ENCODE data around the gene HSH2D.
"Not testable (repeated sequence)": the region's sequence is repeated elsewhere in the genome, so short reads cannot be mapped to it uniquely, and the experiment has no call there.

HSH2D gene

DNA sequence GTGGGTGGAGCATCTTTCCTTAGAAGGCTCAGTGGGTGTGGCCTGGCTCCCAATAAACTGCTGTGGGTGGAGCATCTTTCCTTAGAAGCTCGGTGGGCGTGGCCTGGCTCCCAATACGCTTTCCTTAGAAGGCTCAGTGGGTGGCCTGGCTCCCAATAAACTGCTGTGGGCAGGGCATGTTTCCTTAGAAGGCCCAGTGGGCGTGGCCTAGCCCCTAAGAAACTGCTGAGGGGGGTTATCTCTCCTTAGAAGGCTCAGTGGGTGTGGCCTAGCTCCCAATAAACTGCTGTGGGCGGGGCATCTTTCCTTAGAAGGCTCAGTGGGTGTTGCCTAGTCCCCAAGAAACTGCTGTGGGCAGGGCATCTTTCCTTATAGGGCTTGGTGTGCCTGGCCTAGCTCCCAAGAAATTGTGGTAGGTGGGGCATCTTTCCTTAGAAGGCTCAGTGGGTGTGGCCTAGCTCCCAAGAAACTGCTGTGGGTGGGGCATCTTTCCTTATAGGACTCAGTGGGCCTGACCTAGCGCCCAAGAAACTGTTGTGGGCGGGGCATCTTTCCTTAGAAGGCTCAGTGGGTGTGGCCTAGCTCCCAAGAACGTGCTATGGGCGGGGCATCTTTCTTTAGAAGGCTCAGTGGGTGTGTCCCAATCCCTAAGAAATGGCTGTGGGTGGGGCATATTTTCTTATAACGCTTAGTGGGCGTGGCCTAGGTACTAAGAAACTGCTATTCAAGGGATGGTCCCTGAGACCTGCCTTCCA, 10.3 kb downstream of the HSH2D start:
- in situ Hi-C loops (cut with HindIII; ENCODE audit: low sequenced_read_pairs), result no loop called here

DNA sequence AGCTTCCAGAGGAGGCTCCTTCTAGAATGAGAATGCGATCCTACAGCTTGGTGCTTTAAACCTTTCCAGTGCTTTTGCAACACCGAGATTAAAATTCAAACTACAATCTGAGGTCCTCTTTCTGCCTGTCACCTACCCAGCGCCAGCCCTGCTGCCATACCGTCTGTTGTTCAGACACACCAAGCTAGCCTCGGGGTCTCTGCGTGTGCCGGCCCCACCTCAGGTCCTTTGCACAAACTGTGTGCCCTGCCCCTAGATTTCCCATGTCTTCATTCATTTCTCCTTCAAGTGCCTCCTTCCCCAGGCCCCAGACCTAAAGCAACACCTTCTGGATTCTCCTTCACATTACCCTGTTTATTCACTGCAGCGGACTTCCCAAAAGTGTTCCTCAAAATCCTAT, 11.1 kb downstream of the HSH2D start:
- in situ Hi-C loops (cut with HindIII; ENCODE audit: low sequenced_read_pairs), result no loop called here

DNA sequence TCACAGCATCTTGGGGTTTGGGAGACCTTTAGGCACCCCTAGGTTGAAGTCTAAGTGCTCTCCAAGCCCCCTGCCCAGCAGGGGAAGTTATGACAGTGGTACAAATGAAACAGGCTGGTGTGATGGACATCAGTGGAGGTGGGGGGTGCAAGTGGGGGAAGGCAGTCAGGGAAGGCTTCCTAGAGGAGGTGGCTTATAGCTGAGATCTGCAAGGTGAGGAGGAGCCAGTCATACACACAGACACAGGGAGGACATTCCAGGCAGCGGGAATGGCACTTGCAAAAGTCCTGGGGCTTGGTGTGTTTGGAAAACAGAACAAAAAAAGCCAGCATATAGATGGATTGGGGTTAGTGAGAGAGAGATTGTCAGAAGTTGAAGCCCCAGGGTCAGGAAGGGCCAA, 11.6 kb downstream of the HSH2D start:
- in situ Hi-C loops (cut with HindIII; ENCODE audit: low sequenced_read_pairs), result no loop called here

DNA sequence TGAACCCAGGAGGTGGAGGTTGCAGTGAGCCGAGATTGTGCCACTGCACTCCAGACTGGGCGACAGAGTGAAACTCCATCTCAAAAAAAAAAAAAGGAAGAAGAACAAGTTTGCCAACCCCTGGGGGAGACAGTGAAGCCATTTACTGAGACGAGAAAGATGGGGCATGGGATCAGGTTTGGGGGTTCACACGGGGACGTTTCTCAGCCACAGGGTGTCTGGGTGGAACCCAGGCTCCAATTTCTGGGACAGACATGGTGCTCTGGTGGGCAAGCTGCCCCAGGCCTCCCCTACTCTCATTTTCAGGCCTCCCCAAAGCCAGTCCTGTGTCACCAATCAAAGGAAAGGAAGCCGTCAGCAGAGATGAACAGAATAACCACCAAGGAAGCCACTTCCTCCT, 13.4 kb downstream of the HSH2D start:
- in situ Hi-C loops (cut with HindIII; ENCODE audit: low sequenced_read_pairs), result no loop called here

DNA sequence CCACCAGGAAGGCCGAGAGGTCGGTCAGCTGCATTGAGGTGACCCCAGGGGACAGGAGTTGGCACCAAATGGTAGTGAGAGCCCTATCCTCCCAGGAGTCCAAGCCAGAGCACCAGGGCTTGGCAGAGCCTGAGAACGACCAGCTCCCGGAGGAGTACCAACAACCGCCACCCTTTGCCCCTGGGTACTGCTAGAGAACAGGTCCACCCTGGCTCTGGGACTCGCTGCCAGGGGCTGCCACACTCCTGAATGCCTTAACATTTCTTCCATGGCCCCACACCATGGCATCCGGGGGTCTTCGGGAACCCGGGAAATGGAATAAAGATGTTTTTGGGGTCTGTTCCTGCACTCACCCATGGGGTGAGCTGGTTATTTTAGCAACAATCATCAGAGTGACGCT, 14.1 kb downstream of the HSH2D start:
- in situ Hi-C loops (cut with HindIII; ENCODE audit: low sequenced_read_pairs), result no loop called here

DNA sequence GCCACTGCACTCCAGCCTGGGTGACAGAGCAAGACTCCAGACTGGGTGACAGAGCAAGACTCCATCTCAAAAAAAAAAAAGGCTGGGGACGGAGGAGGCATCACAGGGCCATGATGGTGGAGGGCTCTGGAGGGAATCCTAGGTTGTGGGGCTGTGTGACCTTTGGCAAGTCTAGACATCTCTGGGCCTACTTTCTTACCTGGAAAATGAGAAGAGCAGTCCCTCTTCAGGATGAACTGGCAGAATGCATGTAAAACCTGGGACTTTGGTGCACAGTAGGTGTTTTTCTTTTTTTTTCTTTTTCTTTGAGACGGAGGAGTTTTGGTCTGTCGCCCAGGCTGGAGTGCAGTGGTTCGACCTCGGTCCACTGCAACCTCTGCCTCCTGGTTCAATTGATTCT, 16.2 kb downstream of the HSH2D start:
- in situ Hi-C loops (cut with HindIII; ENCODE audit: low sequenced_read_pairs), result no loop called here

DNA sequence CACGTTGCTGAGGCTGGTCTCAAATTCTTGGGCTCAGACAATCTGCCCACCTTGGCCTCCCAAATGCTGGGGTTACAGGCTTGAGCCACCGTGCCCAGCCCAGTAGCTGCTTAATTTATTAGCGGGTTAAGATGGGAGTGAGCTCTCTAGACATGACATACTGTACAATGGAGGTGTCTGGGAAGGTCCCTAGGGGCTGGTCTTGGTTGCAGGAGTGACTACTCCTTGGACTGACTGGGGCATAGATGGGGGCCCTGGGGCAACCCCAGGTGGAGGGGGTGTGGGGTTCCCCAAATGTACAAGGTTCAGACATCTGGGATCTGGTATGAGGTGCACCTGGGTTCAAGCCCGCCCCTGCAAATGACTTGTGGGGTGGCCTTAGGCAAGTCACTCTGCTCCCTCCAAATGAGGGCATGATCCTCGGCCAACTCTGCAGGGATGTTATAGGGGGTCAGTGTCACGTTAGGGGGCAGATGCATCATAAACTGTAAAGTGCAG, 17.0 kb downstream of the HSH2D start:
- in situ Hi-C loops (cut with HindIII; ENCODE audit: low sequenced_read_pairs), result no loop called here

DNA sequence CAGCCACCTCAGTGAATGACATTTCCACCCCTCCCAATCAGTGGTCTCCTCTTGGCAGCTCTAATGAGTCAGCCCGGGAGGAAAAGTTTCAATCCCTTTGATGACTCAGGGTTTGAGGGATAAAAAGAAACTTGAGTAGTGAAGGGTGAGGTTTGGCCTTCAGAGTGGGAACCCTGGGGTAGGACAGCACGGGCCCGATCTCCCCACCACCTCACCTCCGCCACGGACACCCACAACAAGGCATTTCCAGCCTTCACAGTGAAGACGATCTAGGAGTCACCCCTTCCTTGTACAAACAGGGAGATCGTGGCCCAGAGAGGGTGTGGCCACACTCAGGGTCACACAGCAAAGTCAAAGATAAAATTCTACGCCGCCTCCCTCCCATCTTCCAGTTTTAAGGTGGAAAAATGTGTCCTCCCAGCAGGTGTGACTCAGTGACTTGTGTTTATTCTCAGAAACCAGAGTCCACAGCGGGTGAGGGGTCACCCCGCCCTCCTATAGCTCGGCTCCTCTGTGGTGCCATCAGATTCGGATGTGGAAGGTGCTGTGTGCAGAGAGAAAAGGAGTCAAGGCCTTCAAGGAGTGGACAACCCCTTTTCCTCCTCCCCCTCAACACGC, 17.6 kb downstream of the HSH2D start:
- in situ Hi-C loops (cut with HindIII; ENCODE audit: low sequenced_read_pairs), result no loop called here

DNA sequence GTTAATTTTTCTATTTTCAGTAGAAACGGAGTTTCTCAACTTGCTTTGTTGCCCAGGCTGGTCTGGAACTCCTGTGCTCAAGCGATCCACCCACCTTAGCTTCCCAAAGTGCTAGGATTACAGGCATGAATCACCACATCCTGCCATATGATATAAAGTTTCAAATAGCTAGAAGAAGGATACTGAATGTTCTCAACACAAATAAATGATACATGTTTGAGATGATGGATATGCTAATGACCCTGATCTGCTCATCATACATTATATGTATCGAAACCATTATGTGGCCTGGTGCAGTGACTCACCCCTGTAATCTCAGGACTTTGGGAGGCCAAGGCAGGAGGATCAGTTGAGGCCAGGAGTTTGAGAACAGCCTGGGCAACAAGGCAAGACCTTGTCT, 18.4 kb downstream of the HSH2D start:
- in situ Hi-C loops (cut with HindIII; ENCODE audit: low sequenced_read_pairs), result no loop called here

DNA sequence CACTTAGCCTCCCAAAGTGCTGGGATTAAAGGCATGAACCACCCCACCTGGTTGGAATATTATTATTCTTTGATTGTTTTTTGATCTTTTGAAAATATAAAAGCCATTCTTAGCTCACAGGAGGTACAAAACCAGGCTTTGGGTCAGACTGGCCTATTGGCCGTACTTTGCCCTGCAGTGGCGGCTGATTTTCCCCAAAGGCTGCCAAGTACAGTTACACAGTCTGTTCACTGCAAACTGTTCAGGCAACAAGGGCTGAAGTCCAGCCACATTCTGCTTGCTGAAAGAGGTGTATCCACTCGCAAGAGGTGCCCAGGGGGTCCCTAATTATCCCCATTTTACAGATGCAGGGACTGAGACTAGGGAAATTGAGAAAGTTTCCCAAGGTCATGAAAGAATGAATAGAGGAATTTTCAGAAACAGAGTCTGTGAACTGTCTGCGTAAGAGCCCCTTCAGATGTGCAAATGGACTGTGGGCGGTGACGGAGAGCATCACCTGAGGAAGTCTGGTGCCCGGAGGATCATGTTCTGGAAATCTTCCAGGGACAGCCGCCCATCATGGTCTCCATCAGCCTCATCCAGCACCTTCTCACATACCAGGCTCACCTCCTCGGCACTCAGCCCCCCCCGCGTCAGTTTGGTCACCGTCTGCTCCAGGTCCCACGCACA, 20.9 kb downstream of the HSH2D start:
- in situ Hi-C loops (cut with HindIII; ENCODE audit: low sequenced_read_pairs), result no loop called here

DNA sequence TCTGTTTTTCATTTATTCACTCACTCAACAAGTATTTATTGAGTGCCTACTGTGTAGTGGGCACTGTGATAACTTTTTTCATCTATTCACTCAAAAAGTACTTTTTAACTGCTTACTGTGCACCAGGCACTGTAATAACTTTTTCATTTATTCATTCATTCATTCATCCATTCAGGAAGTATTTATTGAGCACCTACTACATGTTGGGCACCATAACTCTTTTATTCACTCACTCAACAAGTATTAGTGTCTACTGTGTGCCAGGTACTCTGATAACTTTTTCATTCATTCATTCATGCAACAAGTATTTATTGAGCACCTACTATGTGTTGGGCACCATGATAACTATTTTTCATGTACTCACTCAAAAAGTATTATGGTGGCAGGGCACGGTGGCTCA, 22.9 kb downstream of the HSH2D start:
- in situ Hi-C loops (cut with HindIII; ENCODE audit: low sequenced_read_pairs), result no loop called here

DNA sequence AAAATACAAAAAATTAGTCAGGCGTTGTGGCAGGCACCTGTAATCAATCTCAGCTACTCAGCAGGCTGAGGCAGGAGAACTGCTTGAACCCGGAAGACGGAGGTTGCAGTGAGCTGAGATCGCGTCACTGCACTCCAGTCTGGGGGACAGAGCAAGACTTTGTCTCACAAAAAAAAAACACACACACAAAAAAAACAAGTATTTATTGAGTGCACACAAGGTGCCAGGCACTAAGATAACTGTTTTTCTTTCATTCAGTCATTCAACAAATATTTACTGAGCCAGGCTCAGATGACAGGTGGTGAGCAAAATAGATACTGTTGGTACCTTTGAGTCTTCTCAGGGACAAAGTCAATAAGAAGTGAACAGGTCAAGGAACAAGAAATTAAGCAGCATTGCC, 23.6 kb downstream of the HSH2D start:
- in situ Hi-C loops (cut with HindIII; ENCODE audit: low sequenced_read_pairs), result no loop called here

DNA sequence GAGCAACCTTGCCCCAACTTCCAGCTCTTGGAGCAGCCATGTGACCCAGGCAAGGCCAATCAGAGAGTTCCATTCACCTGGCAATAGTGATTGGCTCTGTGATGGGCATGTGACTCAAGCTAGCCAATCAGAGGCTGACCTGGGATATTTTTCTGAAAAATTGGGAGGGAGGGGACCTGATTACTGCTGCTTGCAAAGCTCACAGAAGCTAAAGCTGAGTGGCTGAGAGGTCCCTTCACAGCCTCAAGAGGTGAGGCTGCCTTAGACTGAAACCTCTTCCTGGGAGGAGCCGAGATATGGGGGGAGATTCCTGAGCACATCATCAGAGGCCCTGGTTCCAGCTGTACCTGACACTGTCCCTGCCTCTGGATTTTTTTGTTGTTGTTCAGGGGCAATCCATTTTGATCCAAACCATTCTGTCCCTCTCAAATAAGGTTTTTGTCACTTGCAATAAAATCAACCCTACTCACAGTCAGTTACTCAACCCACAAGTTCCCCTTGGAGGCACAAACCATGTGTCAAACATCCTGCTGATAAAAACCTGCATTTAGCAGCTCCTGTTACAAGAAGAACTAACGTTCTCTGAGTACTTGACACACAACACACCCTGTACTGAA, 25.1 kb downstream of the HSH2D start:
- in situ Hi-C loops (cut with HindIII; ENCODE audit: low sequenced_read_pairs), result no loop called here

DNA sequence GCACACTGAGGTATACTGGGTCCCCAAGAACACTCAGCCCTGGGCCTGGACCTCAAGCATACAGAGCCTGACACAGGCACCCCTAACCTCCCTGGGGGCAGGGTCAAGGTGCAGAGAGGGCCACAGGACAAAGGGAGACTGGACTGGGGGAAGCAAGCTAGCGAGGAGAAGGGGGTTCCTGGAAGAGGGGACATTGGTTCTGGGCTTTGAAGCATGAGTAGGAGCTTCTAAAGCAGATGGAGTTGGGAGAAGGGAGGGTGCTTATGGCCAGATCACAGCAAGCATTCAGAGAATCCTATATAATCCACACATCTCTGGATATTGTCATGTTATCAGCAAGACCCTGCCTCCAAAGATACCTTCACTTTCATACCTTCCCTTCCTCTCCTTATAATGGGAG, 26.6 kb downstream of the HSH2D start:
- in situ Hi-C loops (cut with HindIII; ENCODE audit: low sequenced_read_pairs), result no loop called here

DNA sequence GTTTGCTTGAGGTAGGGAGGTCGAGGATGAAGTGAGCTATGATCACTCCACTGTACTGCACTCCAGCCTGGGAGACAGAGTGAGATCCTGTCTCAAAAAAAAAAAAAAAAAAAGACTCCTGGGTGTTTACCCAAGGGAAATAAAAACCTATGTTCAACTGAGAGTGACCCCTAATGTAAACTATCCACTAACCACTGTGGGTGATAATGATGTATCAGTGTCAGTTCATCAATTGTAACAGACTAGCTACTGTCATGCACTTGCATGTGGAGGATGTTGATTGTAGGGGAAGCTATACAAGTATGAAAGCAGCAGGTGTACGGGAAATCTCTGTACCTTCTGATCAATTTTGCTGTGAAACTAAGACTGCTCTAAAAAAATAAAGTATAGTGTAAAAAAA, 32.5 kb downstream of the HSH2D start:
- in situ Hi-C loops (cut with HindIII; ENCODE audit: low sequenced_read_pairs), result no loop called here

DNA sequence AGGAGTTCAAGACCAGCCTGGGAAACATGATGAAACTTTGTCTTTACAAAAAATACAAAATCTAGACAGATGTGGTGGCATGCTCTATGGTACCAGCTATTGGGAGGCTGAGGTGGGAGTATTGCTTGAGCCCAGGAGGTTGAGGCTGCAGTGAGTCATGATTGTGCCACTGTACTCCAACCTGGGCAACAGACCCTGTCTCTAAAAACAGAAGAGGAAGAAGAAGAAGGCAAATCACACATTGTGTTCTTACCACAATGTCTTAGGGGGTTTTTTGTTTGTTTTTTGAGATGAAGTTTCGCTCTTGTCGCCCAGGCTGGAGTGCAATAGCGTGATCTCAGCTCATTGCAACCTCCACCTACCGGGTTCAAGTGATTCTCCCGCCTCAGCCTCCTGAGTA, 35.4 kb downstream of the HSH2D start:
- in situ Hi-C loops (cut with HindIII; ENCODE audit: low sequenced_read_pairs), result not testable (repeated sequence)

DNA sequence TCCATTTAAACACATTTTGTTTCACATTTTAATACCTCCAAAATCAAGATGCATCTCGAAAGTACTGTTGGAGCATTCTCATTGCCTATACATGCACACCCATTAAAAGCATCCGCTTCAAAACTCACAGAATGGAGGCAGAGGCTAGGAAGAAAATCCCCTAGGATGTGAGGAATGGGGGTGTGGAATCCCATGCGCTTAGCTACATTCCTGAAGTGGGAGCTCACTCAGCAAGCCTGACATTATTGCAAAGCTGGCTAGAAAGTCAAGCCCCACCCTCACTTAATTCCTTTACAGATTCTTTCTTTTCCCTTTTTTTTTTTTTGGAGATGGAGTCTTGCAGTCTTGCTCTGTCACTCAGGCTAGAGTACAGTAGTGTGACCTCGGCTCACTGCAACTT, 37.1 kb downstream of the HSH2D start:
- in situ Hi-C loops (cut with HindIII; ENCODE audit: low sequenced_read_pairs), result no loop called here

DNA sequence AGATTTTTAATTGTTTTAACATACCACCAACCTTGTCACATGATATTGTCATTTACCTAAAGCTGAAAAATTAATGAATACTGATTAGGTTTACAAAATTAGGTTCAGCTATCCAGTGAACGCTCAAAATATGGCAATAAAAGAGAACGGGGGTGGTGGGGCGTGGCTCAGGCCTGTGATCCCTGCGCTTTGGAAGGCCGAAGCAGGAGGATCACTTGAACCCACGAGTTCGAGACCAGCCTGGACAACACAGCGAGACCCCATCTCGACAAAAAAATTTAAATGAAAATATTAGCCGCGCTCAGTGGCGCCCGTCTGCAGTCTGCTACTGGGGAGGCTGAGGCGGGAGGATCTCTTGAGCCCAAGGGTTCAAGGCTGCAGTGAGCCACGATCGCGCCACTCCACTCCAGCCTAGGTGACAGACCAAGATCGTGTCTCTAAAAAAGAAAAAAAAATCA, 41.2 kb downstream of the HSH2D start:
- in situ Hi-C loops (cut with HindIII; ENCODE audit: low sequenced_read_pairs), result no loop called here

DNA sequence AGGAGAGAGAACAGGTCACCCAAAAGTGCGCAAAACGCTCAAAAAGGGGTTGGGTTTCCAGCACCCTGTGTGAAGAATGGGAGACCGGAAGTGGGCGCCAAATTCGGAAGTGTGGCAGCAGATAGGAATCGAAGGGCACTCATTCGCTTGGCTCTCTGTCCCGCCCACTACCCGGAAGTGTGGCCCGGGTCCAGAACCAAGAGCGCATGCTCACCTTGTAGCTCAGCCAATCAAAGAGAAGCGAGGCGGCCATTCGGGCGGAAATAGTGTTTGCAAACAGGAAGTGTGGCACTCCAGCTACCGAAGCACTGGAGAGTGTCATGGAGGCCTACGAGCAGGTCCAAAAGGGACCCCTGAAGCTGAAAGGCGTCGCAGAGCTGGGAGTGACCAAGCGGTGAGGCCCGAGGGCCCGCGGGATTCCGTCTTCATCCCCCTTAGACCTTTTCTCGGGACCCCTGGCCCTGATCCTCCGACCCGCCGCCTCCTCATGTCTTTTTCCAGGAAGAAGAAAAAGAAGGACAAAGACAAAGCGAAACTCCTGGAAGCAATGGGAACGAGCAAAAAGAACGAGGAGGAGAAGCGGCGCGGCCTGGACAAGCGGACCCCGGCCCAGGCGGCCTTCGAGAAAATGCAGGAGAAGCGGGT, 41.8 kb downstream of the HSH2D start, which contains the start of gene FAM32A:
Gene FAM32A, plus strand, starts transcription at position 288 of the 645 bp plus-strand sequence. Its CDS starts 33 bp downstream, at position 321.
- in situ Hi-C loops (cut with HindIII; ENCODE audit: low sequenced_read_pairs), result no loop called here

DNA sequence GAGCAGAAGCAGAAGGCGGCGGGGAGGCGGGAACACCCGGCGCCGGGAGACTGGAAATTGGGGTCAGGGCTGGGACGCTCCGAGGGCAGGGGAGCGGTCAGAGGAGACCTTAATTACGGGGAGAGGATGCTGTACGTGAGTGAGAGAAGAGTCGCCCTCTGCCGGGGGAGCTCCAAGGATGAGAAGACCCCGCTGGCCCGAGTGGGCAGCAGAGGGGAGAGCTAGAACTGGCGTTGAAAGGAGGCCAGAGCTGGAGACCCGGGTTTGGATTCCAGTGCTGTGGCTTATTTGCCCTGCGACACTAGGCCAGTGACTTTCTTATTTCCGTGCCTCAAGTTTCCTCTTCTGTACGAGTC, 42.3 kb downstream of the HSH2D start:
- in situ Hi-C loops (cut with HindIII; ENCODE audit: low sequenced_read_pairs), result no loop called here

DNA sequence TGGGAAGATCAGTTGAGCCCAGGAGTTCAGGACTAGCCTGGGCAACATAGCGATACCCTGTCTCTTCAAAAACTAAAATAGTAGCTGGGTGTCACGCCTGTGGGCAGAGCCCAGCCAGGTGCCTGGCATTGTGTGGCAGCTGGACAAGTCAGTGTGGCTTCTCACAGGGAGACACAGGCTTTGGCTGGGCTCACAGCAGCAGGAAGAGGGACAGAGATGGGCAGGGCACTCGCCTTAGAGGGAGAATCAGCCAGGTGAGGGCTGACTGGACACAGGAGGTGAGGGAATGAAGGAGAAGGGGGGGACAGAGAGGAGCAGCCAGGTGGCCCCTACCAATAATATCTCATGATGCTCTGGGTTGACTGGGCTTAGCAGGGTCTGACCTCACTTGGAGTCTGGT, 45.0 kb downstream of the HSH2D start:
- in situ Hi-C loops (cut with HindIII; ENCODE audit: low sequenced_read_pairs), result no loop called here
